SIG-M5 treated with dmso at 0.1 percent for 504 hours (cell line): ENCODE data around the gene GDF7.

Experiments used
- DNase-seq: peaks from one replicate; lab custom pipeline; 2025; ENCODE audit not compliant: unreplicated experiment; lab: John Stamatoyannopoulos, UW

GDF7 gene

GRCh38 chr2:20627712-20628380 lies 39.1 kb upstream of the GDF7 start:
- DNase-seq, result no peak

DNA sequence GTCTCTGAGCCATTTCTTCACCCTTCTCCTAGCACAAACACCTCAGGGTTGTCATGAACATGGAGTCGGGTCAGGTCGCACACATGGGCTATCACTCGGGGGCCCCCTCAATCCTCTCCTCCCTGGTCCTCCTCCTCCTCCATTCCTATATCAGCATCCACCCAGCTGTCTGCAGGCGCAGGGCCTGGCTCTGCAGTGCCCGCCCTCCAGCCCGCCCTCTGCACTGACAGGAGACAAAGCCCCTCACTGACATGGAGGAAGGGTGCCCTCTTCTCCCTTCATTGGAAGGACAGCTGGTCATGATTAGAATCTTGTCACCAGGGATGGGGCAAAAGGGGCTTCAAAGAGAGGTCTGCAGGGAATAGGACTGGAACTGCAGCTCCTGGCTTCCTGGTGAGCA lies 37.8 kb upstream of the GDF7 start:
- no peak for DNase-seq

DNA sequence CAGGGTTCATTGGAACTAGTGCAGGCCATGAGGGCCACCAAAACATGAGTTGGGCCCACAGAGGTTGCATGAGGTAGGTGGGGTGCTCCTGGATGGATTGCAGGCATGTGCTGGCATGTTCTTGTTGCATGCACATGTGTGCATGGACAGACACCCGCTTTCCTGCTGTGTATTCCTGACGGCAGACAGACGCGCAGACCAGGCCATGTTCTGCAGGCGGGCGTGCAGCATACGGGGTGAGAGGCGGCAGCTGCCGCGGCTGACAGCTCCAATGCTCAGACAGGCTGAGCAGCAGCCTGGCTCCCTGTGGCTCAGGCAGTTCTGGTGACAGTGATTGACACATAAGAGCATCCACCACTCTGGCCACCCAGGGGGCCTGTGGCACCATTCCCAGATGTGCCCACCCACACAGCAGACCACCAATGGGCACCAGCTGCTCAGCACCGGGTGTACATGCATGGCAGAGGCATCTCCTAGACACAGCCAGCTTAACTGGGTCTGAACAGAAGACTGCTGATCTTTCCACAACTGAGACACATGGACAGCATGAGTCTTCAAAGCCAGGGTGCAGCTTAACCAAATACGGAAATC lies 37.3 kb upstream of the GDF7 start:
- no peak for DNase-seq

- no peak for DNase-seq
Measured at GRCh38 chr2:20630967-20631366, 36.0 kb upstream of the GDF7 start.

DNA sequence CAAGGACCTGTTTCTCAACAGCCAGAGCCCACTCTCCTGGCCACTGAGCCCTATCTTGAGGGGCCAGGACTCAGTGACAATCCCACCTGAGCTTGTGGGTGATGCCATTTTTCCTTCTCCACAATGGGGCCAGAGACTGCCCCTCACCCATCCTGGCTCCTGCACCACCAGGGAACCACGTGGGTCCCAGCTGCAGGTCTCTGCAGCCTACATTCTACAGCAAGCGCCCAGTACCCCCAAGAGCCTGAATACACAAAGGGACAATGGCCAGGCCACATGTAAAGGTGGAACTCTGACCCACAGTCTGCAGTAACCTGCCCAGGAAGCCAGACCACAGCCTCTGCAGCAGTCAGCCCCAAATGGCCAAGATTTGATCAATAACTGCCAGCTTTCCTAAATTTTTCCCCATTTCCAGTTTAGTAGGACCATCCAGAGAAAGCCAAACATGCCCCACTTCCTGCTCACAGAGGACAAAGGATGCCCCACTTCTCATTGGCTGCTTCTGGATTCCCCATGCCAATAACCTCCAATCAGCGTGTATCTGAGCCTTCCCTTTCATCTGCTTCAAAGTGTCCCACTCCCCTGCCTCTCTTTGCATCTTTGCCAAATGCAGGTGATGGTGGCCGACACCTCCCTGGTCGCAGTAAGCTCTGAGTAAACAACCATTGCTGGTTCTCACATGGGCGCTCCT lies 35.2 kb upstream of the GDF7 start:
- DNase-seq, result no peak

DNA sequence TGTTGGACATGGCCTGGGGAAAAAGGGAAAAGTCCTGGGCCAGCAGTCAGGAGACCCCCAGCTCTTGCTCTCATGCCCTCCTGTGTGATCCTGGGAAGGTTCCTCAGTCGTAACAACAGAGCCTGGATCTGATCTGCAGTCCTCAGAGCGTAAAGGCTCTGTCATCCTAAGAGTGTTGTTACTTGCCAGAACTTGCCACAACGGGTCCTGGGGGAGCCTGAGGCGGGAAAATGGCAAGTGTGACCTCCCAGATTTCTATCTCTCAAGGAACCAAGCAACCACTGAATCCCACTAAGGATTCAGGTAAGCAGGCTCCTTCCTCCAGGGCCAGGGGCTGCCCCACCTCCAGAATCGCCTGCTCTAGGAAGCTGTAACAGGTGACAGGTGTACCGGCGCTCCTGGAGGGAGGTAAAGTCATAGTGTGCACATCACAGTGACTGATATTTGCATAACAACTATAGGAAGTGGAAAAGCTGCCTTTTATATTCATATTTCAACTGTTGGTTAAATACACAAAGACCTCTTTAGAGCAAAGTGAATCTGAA lies 34.4 kb upstream of the GDF7 start:
- DNase-seq, result no peak

- DNase-seq, result no peak
Measured at GRCh38 chr2:20633001-20633400, 33.9 kb upstream of the GDF7 start.

DNA sequence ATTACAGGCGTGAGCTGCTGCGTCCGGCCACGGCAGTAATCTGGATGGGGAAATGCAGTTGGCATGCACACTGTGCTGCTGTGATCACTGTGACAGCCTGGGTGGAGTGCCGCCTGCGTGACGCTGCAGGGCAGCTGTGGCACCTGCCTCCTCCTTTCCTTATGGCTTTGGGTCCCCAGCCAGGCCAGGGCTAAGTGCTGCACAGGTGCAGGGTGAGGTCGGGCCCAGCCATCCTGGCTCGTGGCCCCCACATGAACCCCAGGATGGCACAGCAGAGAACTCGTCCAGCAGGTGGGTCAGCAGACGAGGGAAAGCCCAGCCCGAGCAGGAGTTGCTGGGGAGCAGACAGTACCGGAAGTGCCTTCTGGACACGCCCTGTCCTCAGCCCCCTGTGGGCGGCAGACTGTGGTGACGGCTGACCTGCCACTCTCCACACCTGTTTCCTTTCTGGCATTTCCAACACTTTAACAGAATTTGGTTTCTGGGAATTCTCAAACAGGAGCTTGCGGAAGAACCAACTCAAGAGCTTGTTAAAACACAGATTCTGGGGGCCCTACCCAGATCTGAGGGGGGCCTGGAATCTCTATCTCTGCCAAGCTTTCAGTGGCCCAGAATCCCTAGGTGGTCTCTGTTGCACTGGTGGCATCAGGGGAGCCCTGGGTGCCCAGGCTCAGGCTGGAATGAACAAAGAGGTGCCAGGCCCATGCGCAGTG lies 33.0 kb upstream of the GDF7 start:
- peak; percentile 4 for DNase-seq

DNA sequence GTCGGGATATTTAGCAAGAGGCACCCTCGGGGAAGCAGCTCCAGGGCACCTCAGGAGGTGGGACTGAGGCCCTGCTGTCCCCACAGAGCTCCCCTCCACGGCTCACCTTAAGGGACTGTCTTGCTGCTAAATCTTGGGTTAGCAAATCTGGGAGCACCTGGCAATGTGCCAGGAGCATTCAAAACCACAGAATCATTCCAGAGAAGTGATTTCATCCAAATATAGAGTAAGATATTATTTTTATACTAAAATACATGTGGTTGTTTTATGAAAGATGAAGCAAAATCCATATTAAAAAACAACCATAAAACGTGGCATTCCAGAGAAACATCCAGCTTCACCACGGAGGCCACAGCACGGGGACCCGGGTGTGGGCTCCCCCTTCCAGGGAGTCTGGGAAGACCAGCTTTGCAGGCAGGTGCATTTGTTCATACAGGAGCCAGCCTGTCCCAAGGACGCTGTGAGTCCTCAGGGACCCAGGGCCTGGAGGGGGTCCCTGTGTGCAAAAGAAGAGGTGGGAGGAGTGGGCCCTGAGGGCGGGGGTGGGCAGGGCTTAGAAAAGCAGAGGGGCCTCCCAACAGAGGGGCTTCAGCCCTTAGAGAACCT lies 32.3 kb upstream of the GDF7 start:
- DNase-seq, result no peak

DNA sequence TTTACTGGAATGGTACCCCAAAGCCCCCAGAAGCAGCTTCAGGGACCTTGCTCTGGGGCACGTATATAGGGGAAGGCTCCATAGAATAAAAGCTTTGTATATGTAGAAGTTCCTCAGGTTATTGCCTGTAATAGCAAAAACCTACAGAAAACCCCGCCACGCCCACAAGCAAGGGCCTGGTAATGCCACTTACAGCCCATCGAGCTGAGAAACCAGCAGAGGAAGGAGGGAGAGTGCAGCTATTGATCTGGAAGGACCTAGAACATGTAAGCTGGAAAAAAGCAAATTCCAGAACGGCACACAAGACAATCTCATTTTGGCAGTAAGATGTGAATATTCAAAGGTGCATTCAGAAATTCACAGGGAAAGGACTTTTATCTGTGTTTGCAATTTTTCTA lies 31.8 kb upstream of the GDF7 start:
- DNase-seq, result no peak

GRCh38 chr2:20635675-20636584 lies 31.0 kb upstream of the GDF7 start:
- peak; percentile 4 for DNase-seq

GRCh38 chr2:20637147-20637546 lies 29.8 kb upstream of the GDF7 start:
- no peak for DNase-seq

GRCh38 chr2:20638014-20638413 lies 28.9 kb upstream of the GDF7 start:
- no peak for DNase-seq

DNA sequence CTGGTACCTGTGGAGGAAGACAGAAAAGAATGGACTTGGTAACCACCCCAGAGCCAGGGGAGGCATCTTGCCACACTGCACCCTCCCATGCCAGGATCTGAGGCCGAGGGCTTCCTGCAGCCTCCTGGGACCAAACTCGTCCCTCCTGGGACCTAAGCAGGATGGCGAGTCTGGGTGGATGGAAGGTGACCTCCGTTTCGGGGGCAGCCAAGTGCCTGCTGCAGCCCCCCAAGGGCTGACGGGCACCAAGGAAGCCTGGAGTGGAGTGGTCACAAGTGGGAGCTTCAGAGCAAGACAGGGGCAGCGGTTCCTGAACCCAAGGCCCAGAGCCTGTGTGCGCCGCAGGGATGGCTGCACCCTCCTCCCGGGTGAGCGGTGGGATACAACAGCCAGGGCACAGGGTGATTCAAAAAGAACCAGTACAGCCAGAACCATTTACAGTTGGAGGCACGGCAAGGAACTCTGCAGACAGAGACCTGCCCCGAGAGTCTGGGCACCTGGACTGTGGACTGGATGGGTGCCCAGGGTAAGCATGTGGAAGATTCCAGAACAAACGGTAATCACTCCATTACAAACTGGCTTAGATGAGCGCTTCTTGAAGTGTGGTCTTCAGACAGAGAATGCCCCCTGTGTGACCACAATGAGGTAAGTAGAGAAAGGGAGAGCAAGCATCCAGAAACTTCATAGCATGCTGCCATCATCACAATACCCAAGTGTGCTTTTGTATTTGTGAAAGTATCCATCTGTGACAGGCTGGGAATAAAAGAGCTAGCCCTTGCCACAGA lies 28.1 kb upstream of the GDF7 start:
- no peak for DNase-seq

- no peak for DNase-seq
Measured at GRCh38 chr2:20640411-20641122, 26.4 kb upstream of the GDF7 start.

- DNase-seq, result no peak
Measured at GRCh38 chr2:20641123-20641985, 25.6 kb upstream of the GDF7 start.

DNA sequence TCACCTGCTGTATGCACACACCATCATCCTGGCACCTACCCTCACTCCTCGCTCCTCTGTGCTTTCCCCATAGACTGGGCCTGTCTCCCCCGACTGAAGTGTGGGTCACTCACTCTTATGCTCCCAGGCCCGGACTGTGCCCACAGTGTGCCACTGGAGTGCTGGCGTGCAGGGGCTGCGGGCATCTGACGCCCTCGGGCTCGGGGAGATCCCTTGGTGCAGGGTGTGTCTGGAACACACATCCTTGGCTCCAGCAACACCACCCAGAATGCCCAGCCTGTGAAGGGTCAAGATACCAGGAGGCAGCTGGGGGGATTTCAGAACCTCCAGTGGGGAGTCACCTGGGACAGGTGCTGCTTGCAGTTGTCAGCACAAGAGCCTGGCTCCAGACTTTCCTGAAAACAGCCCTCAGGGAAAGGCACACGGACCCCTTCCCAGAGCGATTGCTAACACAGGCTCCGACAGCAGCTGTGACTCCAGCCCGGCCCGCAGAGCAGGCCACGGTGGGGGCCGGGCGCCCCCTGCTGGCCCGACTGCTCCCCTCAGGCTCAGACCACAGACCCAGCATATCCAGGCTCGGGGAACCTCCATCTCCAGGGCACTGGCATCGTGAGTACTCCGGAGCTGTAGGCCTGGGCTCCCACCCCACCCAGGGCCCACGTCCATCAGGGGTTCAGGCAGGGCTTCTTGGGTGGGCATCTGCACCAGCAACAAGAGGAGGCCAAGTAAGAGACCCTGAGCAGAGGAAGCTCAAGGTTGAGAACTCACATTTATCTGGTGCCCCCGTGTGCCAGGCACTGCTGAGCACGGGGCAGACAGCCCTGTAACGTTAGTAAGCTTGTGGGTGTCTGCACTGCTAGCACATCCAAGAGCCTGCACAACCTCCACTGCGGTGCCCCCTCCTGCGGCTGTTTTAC lies 24.6 kb upstream of the GDF7 start:
- DNase-seq, result peak; percentile 51
